SK-N-SH (cell line): ENCODE measurements around the gene MKS1.

ENCODE experiments used
- ELF1 ChIP-seq: IDR thresholded peaks from 2 replicates; pipeline ENCODE4 v1.4.0; 2012
- EZH2phosphoT487 ChIP-seq: fragments of 200-600 bp; sonication (generic); IDR thresholded peaks from 2 replicates; pipeline ENCODE4 v1.6.1; 2017; ENCODE audit warnings: low read depth, mixed run types, mild to moderate bottlenecking, antibody characterized with exemption, moderate library complexity, borderline replicate concordance
- FOXM1 ChIP-seq: IDR thresholded peaks from 2 replicates; pipeline ENCODE4 v1.4.0; 2012; ENCODE audit warnings: low read depth, mild to moderate bottlenecking
- RFX5 ChIP-seq: IDR thresholded peaks from 2 replicates; pipeline ENCODE4 v1.6.1; 2012; ENCODE audit warnings: mild to moderate bottlenecking, improper control_type of control experiment, low read length
- TAF1 ChIP-seq: IDR thresholded peaks from 2 replicates; pipeline ENCODE4 v1.6.1; 2012; ENCODE audit warnings: low read depth, mild to moderate bottlenecking, low read length, moderate library complexity, borderline replicate concordance
- TCF12 ChIP-seq: IDR thresholded peaks from 2 replicates; pipeline ENCODE4 v1.4.0; 2012
- TF ChIP-seq, protein P1 (sequence below): fragments of 200-600 bp; sonication (generic); IDR thresholded peaks from 2 replicates; pipeline ENCODE4 v1.6.1; 2017; ENCODE audit warnings: antibody characterized with exemption, mild to moderate bottlenecking, moderate library complexity
- TF ChIP-seq, protein P2 (sequence below): IDR thresholded peaks from 2 replicates; pipeline ENCODE4 v1.4.0; 2012; ENCODE audit warnings: low read depth, borderline replicate concordance

DNA sequence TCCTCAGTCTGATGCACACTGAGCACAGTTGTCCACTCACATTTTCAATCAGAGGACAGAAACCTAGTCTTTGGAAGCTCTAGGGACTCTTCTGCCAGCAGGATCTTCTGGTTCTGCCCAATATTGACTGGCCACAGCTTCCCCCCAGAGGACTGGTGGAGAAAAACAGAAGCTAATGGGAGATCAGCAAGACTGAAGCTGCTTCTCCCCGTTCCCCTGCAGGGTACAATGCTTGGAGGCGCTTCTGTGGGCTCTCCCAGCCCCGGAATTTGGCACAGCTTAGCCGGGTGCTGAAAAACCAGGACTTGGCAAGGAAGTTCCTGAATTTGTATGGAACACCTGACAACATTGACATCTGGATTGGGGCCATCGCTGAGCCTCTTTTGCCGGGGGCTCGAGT is 16.2 kb downstream of the MKS1 start:
- TF ChIP-seq, protein P1, sequence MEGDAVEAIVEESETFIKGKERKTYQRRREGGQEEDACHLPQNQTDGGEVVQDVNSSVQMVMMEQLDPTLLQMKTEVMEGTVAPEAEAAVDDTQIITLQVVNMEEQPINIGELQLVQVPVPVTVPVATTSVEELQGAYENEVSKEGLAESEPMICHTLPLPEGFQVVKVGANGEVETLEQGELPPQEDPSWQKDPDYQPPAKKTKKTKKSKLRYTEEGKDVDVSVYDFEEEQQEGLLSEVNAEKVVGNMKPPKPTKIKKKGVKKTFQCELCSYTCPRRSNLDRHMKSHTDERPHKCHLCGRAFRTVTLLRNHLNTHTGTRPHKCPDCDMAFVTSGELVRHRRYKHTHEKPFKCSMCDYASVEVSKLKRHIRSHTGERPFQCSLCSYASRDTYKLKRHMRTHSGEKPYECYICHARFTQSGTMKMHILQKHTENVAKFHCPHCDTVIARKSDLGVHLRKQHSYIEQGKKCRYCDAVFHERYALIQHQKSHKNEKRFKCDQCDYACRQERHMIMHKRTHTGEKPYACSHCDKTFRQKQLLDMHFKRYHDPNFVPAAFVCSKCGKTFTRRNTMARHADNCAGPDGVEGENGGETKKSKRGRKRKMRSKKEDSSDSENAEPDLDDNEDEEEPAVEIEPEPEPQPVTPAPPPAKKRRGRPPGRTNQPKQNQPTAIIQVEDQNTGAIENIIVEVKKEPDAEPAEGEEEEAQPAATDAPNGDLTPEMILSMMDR = no peak
- TF ChIP-seq RFX5 = no peak
- TF ChIP-seq FOXM1 = no peak
- TF ChIP-seq TCF12 = no peak
- no peak for TF ChIP-seq EZH2phosphoT487
- TF ChIP-seq, protein P2, sequence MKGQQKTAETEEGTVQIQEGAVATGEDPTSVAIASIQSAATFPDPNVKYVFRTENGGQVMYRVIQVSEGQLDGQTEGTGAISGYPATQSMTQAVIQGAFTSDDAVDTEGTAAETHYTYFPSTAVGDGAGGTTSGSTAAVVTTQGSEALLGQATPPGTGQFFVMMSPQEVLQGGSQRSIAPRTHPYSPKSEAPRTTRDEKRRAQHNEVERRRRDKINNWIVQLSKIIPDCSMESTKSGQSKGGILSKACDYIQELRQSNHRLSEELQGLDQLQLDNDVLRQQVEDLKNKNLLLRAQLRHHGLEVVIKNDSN = no peak
- no peak for TF ChIP-seq TAF1
- no peak for TF ChIP-seq ELF1
